SH-SY5Y (cell line): ENCODE data around the gene NDUFV3.

Source experiments
- GATA2 ChIP-seq: IDR thresholded peaks from 2 replicates; pipeline ENCODE4 v1.6.1; 2011; ENCODE audit warnings: mild to moderate bottlenecking, low read depth, low read length
- GATA3 ChIP-seq: IDR thresholded peaks from 2 replicates; pipeline ENCODE4 v1.6.1; 2011; ENCODE audit warnings: low read depth, mild to moderate bottlenecking, low read length, moderate library complexity

GRCh38 chr21:42962380-42963007 lies 69.4 kb downstream of the NDUFV3 start:
- no peak for TF ChIP-seq GATA2
- no peak for TF ChIP-seq GATA3
